ENCODE data around the gene GREM1. TPM values are rescaled to one million over a fixed set of nuclear protein-coding genes. Genes with fewer than 3 reads are reported as not detected.
A peak's percentile ranks its signal among the peaks of the same experiment; 100 is the strongest.

GREM1 gene
- 1 to 10 TPM; 1.1 to 2.6 TPM for total RNA-seq
- long read RNA-seq, full-length matches to known transcripts, result 1 of 1 reads
- long read RNA-seq, partial matches to known transcripts, result 0 of 1 reads
- long read RNA-seq, other reads (novel, unspliced or antisense), result 0 of 1 reads

GRCh38 chr15:32717426-32718226 is at the start of gene GREM1:
TSS of gene GREM1 (plus strand) at chr15:32718004. CDS start at chr15:32730691, 12,687 bp downstream.
- DNase-seq, result no peak
- intact Hi-C loops (cut with DNase I), result no loop called here
- no peak for ATAC-seq

- intact Hi-C loops (cut with DNase I), result loop anchor here in 1 of 2 donors (10.0 kb wide), 1 partner anchor 286 kb away; no protein-coding TSS in a partner anchor
- no peak for DNase-seq
- ATAC-seq, result no peak
Observed at GRCh38 chr15:32668942-32669341, 48.9 kb upstream of the GREM1 start.

GRCh38 chr15:32669896-32670611 is 47.8 kb upstream of the GREM1 start:
- ATAC-seq (peak; percentile 45 to 71), DNase-seq (no peak)
- intact Hi-C loops (cut with DNase I), result loop anchor here in 1 of 2 donors (10.0 kb wide), 1 partner anchor 285 kb away; no protein-coding TSS in a partner anchor

- intact Hi-C loops (cut with DNase I), result no loop called here
- ATAC-seq (no peak), DNase-seq (no peak)
Observed at GRCh38 chr15:32670623-32671022, 47.2 kb upstream of the GREM1 start.

GRCh38 chr15:32671339-32672325 is 46.2 kb upstream of the GREM1 start:
- no peak for ATAC-seq
- intact Hi-C loops (cut with DNase I), result no loop called here
- DNase-seq, result no peak

- no peak for DNase-seq
- intact Hi-C loops (cut with DNase I), result no loop called here
- ATAC-seq, result no peak
Observed at GRCh38 chr15:32674681-32675080, 43.1 kb upstream of the GREM1 start.

- intact Hi-C loops (cut with DNase I), result no loop called here
- ATAC-seq (no peak), DNase-seq (no peak)
Observed at GRCh38 chr15:32675466-32675865, 42.3 kb upstream of the GREM1 start.

GRCh38 chr15:32676169-32676568 is 41.6 kb upstream of the GREM1 start:
- intact Hi-C loops (cut with DNase I), result no loop called here
- ATAC-seq (no peak), DNase-seq (no peak)

- DNase-seq (no peak), ATAC-seq (no peak)
- intact Hi-C loops (cut with DNase I), result no loop called here
Observed at GRCh38 chr15:32677238-32677750, 40.5 kb upstream of the GREM1 start.

- DNase-seq, result no peak
- ATAC-seq, result no peak
- intact Hi-C loops (cut with DNase I), result no loop called here
Observed at GRCh38 chr15:32679298-32679690, 38.5 kb upstream of the GREM1 start.

- DNase-seq (no peak), ATAC-seq (peak in 1 of 2 donors; percentile 57)
- intact Hi-C loops (cut with DNase I), result no loop called here
Observed at GRCh38 chr15:32682569-32682968, 35.2 kb upstream of the GREM1 start.

GRCh38 chr15:32682977-32683630 is 34.7 kb upstream of the GREM1 start:
- DNase-seq, result no peak
- intact Hi-C loops (cut with DNase I), result no loop called here
- ATAC-seq, result no peak

- ATAC-seq (peak in 1 of 2 donors; percentile 87), DNase-seq (no peak)
- intact Hi-C loops (cut with DNase I), result no loop called here
Observed at GRCh38 chr15:32683906-32684584, 33.8 kb upstream of the GREM1 start.

GRCh38 chr15:32685576-32685975 is 32.2 kb upstream of the GREM1 start:
- ATAC-seq (no peak), DNase-seq (no peak)
- intact Hi-C loops (cut with DNase I), result no loop called here

GRCh38 chr15:32687556-32687955 is 30.2 kb upstream of the GREM1 start:
- ATAC-seq (no peak), DNase-seq (no peak)
- intact Hi-C loops (cut with DNase I), result no loop called here

- ATAC-seq, result no peak
- intact Hi-C loops (cut with DNase I), result no loop called here
- no peak for DNase-seq
Observed at GRCh38 chr15:32688151-32688639, 29.6 kb upstream of the GREM1 start.

GRCh38 chr15:32690941-32691688 is 26.7 kb upstream of the GREM1 start:
- intact Hi-C loops (cut with DNase I), result no loop called here
- no peak for ATAC-seq
- no peak for DNase-seq

All from left cardiac atrium (tissue), 4 donors.